ENCODE results near the gene DNAJC13.

- TF ChIP-seq, protein P1, sequence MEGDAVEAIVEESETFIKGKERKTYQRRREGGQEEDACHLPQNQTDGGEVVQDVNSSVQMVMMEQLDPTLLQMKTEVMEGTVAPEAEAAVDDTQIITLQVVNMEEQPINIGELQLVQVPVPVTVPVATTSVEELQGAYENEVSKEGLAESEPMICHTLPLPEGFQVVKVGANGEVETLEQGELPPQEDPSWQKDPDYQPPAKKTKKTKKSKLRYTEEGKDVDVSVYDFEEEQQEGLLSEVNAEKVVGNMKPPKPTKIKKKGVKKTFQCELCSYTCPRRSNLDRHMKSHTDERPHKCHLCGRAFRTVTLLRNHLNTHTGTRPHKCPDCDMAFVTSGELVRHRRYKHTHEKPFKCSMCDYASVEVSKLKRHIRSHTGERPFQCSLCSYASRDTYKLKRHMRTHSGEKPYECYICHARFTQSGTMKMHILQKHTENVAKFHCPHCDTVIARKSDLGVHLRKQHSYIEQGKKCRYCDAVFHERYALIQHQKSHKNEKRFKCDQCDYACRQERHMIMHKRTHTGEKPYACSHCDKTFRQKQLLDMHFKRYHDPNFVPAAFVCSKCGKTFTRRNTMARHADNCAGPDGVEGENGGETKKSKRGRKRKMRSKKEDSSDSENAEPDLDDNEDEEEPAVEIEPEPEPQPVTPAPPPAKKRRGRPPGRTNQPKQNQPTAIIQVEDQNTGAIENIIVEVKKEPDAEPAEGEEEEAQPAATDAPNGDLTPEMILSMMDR (IDR thresholded peaks at IDR 0.05 in 8 of 11, conservative IDR thresholded peaks at IDR 0.05 in 3 of 11): no peak
- TF ChIP-seq POLR2AphosphoS5 (IDR thresholded peaks at IDR 0.05): no peak
Observed at GRCh38 chr3:132538072-132538471, 120.8 kb downstream of the DNAJC13 start.
